GM23338 (cell line): ENCODE data around the gene OCEL1.

Experiments used
- CTCF ChIP-seq, 2 experiments: fragments of 200-600 bp in 1 of 2; sonication (generic) in 1 of 2; conservative IDR thresholded peaks; 2 replicates each; pipeline versions ENCODE4 v1.5.1 to v1.6.1; 2016 to 2017; ENCODE audit warnings: antibody characterized with exemption in 2 of 2, low read depth in 2 of 2, mild to moderate bottlenecking in 2 of 2, moderate library complexity in 1 of 2
- EZH2 ChIP-seq: fragments of 200-600 bp; sonication (generic); IDR thresholded peaks from one replicate; pipeline ENCODE4 v1.8.0; 2017; ENCODE audit warnings: antibody characterized with exemption, mild to moderate bottlenecking, low read depth; ENCODE audit not compliant: unreplicated experiment

GRCh38 chr19:17195106-17195505 is 30.9 kb upstream of the OCEL1 start:
- TF ChIP-seq CTCF (conservative IDR thresholded peaks at IDR 0.05; ENCODE audit: low read depth in 2 of 2) (no peak), EZH2 (no peak)
